Spleen (tissue), 7 donors: Measurements from ENCODE around the gene MAST2.

Source experiments
- POLR2AphosphoS5 ChIP-seq, 3 donors: sonication (generic); formaldehyde crosslinking; IDR thresholded peaks; one replicate each; pipeline ENCODE4 v1.5.1; 2017; ENCODE audit warnings: antibody characterized with exemption in 3 of 3
- TF ChIP-seq, protein P1 (sequence below), 11 experiments: fragments of 200-600 bp in 7 of 11; fragments of 450-650 bp in 4 of 11; sonication (generic) in 4 of 11; IDR thresholded peaks in 8 of 11; conservative IDR thresholded peaks in 3 of 11; 1 replicate in 7 of 11; 2 replicates in 4 of 11; pipeline versions ENCODE4 v1.4.0 to v1.8.0; 2016 to 2021; ENCODE audit warnings: antibody characterized with exemption in 11 of 11, inconsistent platforms in 4 of 11, mild to moderate bottlenecking in 1 of 11
- donor health status: DM: no; HTN: no; CAD: no; lungs with moderate emphysema.
- donor health status: DM: no; HTN: no; CAD: no.
- donor health status: DM: no; HTN: no; CAD: no.

- TF ChIP-seq, protein P1, sequence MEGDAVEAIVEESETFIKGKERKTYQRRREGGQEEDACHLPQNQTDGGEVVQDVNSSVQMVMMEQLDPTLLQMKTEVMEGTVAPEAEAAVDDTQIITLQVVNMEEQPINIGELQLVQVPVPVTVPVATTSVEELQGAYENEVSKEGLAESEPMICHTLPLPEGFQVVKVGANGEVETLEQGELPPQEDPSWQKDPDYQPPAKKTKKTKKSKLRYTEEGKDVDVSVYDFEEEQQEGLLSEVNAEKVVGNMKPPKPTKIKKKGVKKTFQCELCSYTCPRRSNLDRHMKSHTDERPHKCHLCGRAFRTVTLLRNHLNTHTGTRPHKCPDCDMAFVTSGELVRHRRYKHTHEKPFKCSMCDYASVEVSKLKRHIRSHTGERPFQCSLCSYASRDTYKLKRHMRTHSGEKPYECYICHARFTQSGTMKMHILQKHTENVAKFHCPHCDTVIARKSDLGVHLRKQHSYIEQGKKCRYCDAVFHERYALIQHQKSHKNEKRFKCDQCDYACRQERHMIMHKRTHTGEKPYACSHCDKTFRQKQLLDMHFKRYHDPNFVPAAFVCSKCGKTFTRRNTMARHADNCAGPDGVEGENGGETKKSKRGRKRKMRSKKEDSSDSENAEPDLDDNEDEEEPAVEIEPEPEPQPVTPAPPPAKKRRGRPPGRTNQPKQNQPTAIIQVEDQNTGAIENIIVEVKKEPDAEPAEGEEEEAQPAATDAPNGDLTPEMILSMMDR (IDR thresholded peaks at IDR 0.05 in 8 of 11, conservative IDR thresholded peaks at IDR 0.05 in 3 of 11): no peak
- peak in 1 of 3 donors; percentile 29 for TF ChIP-seq POLR2AphosphoS5 (IDR thresholded peaks at IDR 0.05)
These were observed 277.8 kb downstream of the MAST2 start for GRCh38 chr1:46081206-46081605.
